Measurements from ENCODE around the gene PHF2. TPM values are rescaled to one million over a fixed set of nuclear protein-coding genes. Genes with fewer than 3 reads are reported as not detected.

PHF2 gene
- total RNA-seq, 1 experiment from 2014 or later, result 11.6 TPM

DNA sequence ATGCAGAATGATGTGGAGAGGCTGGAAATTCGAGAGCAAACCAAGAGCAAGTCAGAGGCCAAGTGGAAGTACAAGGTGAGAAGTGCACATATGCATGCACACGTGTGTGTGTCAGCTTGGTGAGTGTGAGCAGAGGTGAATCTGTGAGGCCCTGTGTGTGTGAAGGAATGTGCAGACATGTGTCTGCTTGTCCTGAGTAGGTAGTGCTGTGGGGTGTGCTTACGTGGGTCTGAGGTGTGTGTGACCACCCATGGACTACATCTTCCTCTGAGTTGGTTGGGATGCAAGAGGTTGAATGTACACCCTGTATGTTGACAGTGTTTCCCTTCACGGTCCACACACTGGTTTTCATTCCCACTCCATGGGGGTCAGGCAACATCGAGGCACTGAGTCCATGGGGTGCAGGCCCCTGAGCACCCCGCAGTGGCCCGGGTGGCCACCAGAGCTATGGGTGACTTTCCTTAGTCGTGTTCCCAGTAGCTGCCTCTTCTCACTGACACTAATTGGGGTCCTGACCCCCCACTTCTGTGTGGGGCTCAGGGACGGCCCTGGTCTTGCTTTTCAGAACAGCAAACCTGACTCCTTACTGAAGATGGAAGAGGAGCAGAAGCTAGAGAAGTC is 86.7 kb downstream of the PHF2 start (continued):
- TF ChIP-seq GRHL2 (CRISPR knock-in tag; IDR thresholded peaks at IDR 0.05; ENCODE audit: insufficient replicate concordance, severe bottlenecking), result no peak
- no peak for TF ChIP-seq GABPB1 (CRISPR knock-in tag; IDR thresholded peaks at IDR 0.05)
- TF ChIP-seq, protein P1, sequence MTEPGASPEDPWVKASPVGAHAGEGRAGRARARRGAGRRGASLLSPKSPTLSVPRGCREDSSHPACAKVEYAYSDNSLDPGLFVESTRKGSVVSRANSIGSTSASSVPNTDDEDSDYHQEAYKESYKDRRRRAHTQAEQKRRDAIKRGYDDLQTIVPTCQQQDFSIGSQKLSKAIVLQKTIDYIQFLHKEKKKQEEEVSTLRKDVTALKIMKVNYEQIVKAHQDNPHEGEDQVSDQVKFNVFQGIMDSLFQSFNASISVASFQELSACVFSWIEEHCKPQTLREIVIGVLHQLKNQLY (CRISPR knock-in tag; IDR thresholded peaks at IDR 0.05), result no peak
- no peak for TF ChIP-seq KAT7 (CRISPR knock-in tag; IDR thresholded peaks at IDR 0.05; ENCODE audit: borderline replicate concordance)
- TF ChIP-seq, protein P2, sequence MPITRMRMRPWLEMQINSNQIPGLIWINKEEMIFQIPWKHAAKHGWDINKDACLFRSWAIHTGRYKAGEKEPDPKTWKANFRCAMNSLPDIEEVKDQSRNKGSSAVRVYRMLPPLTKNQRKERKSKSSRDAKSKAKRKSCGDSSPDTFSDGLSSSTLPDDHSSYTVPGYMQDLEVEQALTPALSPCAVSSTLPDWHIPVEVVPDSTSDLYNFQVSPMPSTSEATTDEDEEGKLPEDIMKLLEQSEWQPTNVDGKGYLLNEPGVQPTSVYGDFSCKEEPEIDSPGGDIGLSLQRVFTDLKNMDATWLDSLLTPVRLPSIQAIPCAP (CRISPR knock-in tag; IDR thresholded peaks at IDR 0.05), result no peak
- TF ChIP-seq FOXK1 (CRISPR knock-in tag; IDR thresholded peaks at IDR 0.05), result no peak
- no peak for TF ChIP-seq JUN (CRISPR knock-in tag; IDR thresholded peaks at IDR 0.05)
- no peak for TF ChIP-seq PRRX2 (CRISPR knock-in tag; IDR thresholded peaks at IDR 0.05)
- TF ChIP-seq E2F5 (CRISPR knock-in tag; IDR thresholded peaks at IDR 0.05), result no peak
- no peak for TF ChIP-seq SMAD3 (CRISPR knock-in tag; IDR thresholded peaks at IDR 0.05; ENCODE audit: borderline replicate concordance)
- TF ChIP-seq, protein P3, sequence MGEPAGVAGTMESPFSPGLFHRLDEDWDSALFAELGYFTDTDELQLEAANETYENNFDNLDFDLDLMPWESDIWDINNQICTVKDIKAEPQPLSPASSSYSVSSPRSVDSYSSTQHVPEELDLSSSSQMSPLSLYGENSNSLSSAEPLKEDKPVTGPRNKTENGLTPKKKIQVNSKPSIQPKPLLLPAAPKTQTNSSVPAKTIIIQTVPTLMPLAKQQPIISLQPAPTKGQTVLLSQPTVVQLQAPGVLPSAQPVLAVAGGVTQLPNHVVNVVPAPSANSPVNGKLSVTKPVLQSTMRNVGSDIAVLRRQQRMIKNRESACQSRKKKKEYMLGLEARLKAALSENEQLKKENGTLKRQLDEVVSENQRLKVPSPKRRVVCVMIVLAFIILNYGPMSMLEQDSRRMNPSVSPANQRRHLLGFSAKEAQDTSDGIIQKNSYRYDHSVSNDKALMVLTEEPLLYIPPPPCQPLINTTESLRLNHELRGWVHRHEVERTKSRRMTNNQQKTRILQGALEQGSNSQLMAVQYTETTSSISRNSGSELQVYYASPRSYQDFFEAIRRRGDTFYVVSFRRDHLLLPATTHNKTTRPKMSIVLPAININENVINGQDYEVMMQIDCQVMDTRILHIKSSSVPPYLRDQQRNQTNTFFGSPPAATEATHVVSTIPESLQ (CRISPR knock-in tag; IDR thresholded peaks at IDR 0.05), result no peak
- TF ChIP-seq MXD4 (CRISPR knock-in tag; IDR thresholded peaks at IDR 0.05; ENCODE audit: borderline replicate concordance), result no peak

- TF ChIP-seq RORB (CRISPR knock-in tag; IDR thresholded peaks at IDR 0.05), result no peak
- TF ChIP-seq TP53 (CRISPR knock-in tag; IDR thresholded peaks at IDR 0.05), result no peak
- no peak for TF ChIP-seq ZNF512 (CRISPR knock-in tag; IDR thresholded peaks at IDR 0.05; ENCODE audit: borderline replicate concordance)
- TF ChIP-seq, protein P4, sequence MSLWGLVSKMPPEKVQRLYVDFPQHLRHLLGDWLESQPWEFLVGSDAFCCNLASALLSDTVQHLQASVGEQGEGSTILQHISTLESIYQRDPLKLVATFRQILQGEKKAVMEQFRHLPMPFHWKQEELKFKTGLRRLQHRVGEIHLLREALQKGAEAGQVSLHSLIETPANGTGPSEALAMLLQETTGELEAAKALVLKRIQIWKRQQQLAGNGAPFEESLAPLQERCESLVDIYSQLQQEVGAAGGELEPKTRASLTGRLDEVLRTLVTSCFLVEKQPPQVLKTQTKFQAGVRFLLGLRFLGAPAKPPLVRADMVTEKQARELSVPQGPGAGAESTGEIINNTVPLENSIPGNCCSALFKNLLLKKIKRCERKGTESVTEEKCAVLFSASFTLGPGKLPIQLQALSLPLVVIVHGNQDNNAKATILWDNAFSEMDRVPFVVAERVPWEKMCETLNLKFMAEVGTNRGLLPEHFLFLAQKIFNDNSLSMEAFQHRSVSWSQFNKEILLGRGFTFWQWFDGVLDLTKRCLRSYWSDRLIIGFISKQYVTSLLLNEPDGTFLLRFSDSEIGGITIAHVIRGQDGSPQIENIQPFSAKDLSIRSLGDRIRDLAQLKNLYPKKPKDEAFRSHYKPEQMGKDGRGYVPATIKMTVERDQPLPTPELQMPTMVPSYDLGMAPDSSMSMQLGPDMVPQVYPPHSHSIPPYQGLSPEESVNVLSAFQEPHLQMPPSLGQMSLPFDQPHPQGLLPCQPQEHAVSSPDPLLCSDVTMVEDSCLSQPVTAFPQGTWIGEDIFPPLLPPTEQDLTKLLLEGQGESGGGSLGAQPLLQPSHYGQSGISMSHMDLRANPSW (CRISPR knock-in tag; conservative IDR thresholded peaks at IDR 0.05; ENCODE audit: low read depth), result no peak
- no peak for TF ChIP-seq ESRRA (CRISPR knock-in tag; IDR thresholded peaks at IDR 0.05; ENCODE audit: borderline replicate concordance)
- TF ChIP-seq NR2C2 (CRISPR knock-in tag; IDR thresholded peaks at IDR 0.05), result no peak
- no peak for TF ChIP-seq ZNF317 (CRISPR knock-in tag; IDR thresholded peaks at IDR 0.05; ENCODE audit: borderline replicate concordance, low read depth)
- no peak for TF ChIP-seq MYBL2 (CRISPR knock-in tag; IDR thresholded peaks at IDR 0.05)
- H3K4me3 Mint-ChIP-seq, result no peak overlapping the region
- no peaks in the 10 kb centered on the region for H3K4me1 Mint-ChIP-seq
- peaks cover 4% of the 10 kb centered on the region; the same call in 1 of the 2 replicates for H3K36me3 Mint-ChIP-seq
- ChIA-PET CTCF (interaction anchor here (1.0 kb wide), 1 partner anchor 18 kb away, joined by 3 read pairs; no protein-coding TSS in a partner anchor), POLR2A (no interaction called here)
- DNase-seq (ENCODE audit: low spot score) (peak; percentile 7), ATAC-seq (no peak)
- H3K27ac Mint-ChIP-seq, result no peak overlapping the region
- H3K9me3 Mint-ChIP-seq, result no peaks in the 10 kb centered on the region
- no peaks in the 10 kb centered on the region for H3K27me3 Mint-ChIP-seq (ENCODE audit: low read depth)
Observed at GRCh38 chr9:93663877-93664548, 87.6 kb downstream of the PHF2 start.
